Left lobe of liver (tissue), 2 donors: ENCODE results near the gene MS4A3. TPM values are rescaled to one million over a fixed set of nuclear protein-coding genes. Genes with fewer than 3 reads are reported as not detected.
"Not testable (repeated sequence)": the region's sequence is repeated elsewhere in the genome, so short reads cannot be mapped to it uniquely, and the experiment has no call there.

Experiments
- ATAC-seq: fragments of 200-7000 bp; cut with Tn5 transposase; one replicate; pipeline ENCODE4 v1.9.1; 2020; ENCODE audit warnings: mild to moderate bottlenecking, moderate library complexity
- DNase-seq: peaks from one replicate; pipeline ENCODE4 v3.0.0-alpha.2; 2020; ENCODE audit warnings: low spot score
- total RNA-seq: library from RNA; stranded (reverse); gene quantifications from one replicate; pipeline ENCODE4 v1.2.1, GENCODE V29; 2021
- donor health status: DM: no; HTN: no; CAD: no; lungs with moderate emphysema.
- donor health status: DM: no; HTN: yes; CAD: no.

Gene MS4A3
- 0.25 TPM for total RNA-seq

- ATAC-seq (no peak), DNase-seq (no peak)
Measured at GRCh38 chr11:60056349-60056969, at the start of gene MS4A3. MS4A3 (plus strand) TSS chr11:60056665; CDS start chr11:60061161, 4,496 bp downstream.

- ATAC-seq: no peak
- DNase-seq: no peak
Measured at GRCh38 chr11:60016881-60017280, 39.6 kb upstream of the MS4A3 start, which contains the start of gene OOSP4B. OOSP4B (plus strand) TSS chr11:60017181.

- ATAC-seq: no peak
- no peak for DNase-seq
Measured at GRCh38 chr11:60018058-60018457, 38.4 kb upstream of the MS4A3 start.

GRCh38 chr11:60020376-60020775 is 36.1 kb upstream of the MS4A3 start:
- not testable (repeated sequence) for ATAC-seq, DNase-seq

- DNase-seq (no peak), ATAC-seq (no peak)
Measured at GRCh38 chr11:60029015-60029632, 27.3 kb upstream of the MS4A3 start.

- ATAC-seq: no peak
- no peak for DNase-seq
Measured at GRCh38 chr11:60040109-60040508, 16.4 kb upstream of the MS4A3 start, which contains the start of gene OOSP2. OOSP2 (plus strand) TSS chr11:60040409; CDS start chr11:60040460, 51 bp downstream.

- not testable (repeated sequence) for ATAC-seq, DNase-seq
Measured at GRCh38 chr11:60050422-60050821, 6.0 kb upstream of the MS4A3 start.

- ATAC-seq, DNase-seq: not testable (repeated sequence)
Measured at GRCh38 chr11:60050839-60051238, 5.6 kb upstream of the MS4A3 start.

- no peak for ATAC-seq
Measured at GRCh38 chr11:60059052-60059451, 2.6 kb downstream of the MS4A3 start.

GRCh38 chr11:60059521-60060240 is 3.2 kb downstream of the MS4A3 start:
- no peak for ATAC-seq
- DNase-seq: no peak

More at GRCh38 chr11:60059052-60059451, 2.6 kb downstream of the MS4A3 start:
- no peak for DNase-seq

GRCh38 chr11:60064111-60064510 is 7.6 kb downstream of the MS4A3 start:
- ATAC-seq (no peak), DNase-seq (no peak)

GRCh38 chr11:60065801-60066200 is 9.3 kb downstream of the MS4A3 start:
- no peak for ATAC-seq
- DNase-seq: no peak

- DNase-seq (no peak), ATAC-seq (no peak)
Measured at GRCh38 chr11:60069450-60069849, 13.0 kb downstream of the MS4A3 start.

- DNase-seq, ATAC-seq: not testable (repeated sequence)
Measured at GRCh38 chr11:60071644-60072043, 15.2 kb downstream of the MS4A3 start.

- ATAC-seq: no peak
- DNase-seq: no peak
Measured at GRCh38 chr11:60077216-60077817, 20.9 kb downstream of the MS4A3 start.

- no peak for ATAC-seq
- no peak for DNase-seq
Measured at GRCh38 chr11:60077981-60078380, 21.5 kb downstream of the MS4A3 start.

GRCh38 chr11:60078745-60079144 is 22.3 kb downstream of the MS4A3 start:
- ATAC-seq: no peak
- no peak for DNase-seq

- ATAC-seq (no peak), DNase-seq (no peak)
Measured at GRCh38 chr11:60080535-60080934, 24.1 kb downstream of the MS4A3 start.

- DNase-seq (no peak), ATAC-seq (no peak)
Measured at GRCh38 chr11:60084631-60085273, 28.3 kb downstream of the MS4A3 start.

GRCh38 chr11:60085909-60086308 is 29.4 kb downstream of the MS4A3 start:
- ATAC-seq (no peak), DNase-seq (no peak)

- no peak for DNase-seq
Measured at GRCh38 chr11:60087239-60087638, 30.8 kb downstream of the MS4A3 start.

More at GRCh38 chr11:60087239-60087638, 30.8 kb downstream of the MS4A3 start:
- ATAC-seq: no peak
